Body of pancreas (tissue), 4 donors: Measurements from ENCODE around the gene PDE4A. TPM values are rescaled to one million over a fixed set of nuclear protein-coding genes. Genes with fewer than 3 reads are reported as not detected.

ENCODE experiments used
- ATAC-seq: fragments of 150-250 bp; one replicate; pipeline ENCODE4 v1.9.1; 2016
- DNase-seq, 4 donors: peaks; one replicate each; pipeline ENCODE4 v3.0.0-alpha.2; 2019
- H3K27ac ChIP-seq, 4 donors: fragments of 200-600 bp; sonication (generic); 1 replicate in 3 of 4; 2 replicates in 1 of 4; pipeline versions ENCODE4 v1.5.1 to v1.6.1; 2016 to 2019; ENCODE audit warnings: mild to moderate bottlenecking in 1 of 4, mixed read lengths in 1 of 4, moderate library complexity in 1 of 4
- H3K27me3 ChIP-seq, 2 donors: fragments of 200-600 bp; sonication (generic); one replicate each; pipeline ENCODE4 v1.6.0; 2016; ENCODE audit warnings: mild to moderate bottlenecking in 1 of 2
- H3K36me3 ChIP-seq, 2 donors: fragments of 200-600 bp; sonication (generic); replicated peaks in 1 of 2; 2 replicates each; pipeline ENCODE4 v1.5.1; 2016; ENCODE audit warnings: low read depth in 2 of 2; ENCODE audit not compliant: insufficient read depth in 1 of 2
- H3K4me1 ChIP-seq: fragments of 200-600 bp; sonication (generic); one replicate; pipeline ENCODE4 v1.6.0; 2016
- H3K4me3 ChIP-seq, 2 donors: fragments of 200-600 bp; sonication (generic); 1 replicate in 1 of 2; 2 replicates in 1 of 2; pipeline ENCODE4 v1.5.1; 2016 to 2019
- H3K9me3 ChIP-seq, 3 donors: fragments of 200-600 bp; sonication (generic); 1 replicate in 2 of 3; 2 replicates in 1 of 3; pipeline ENCODE4 v1.5.1; 2016
- POLR2A ChIP-seq, 3 donors: fragments of 450-650 bp; IDR thresholded peaks; one replicate each; pipeline ENCODE4 v1.6.1; 2016; ENCODE audit warnings: antibody characterized with exemption in 3 of 3, mild to moderate bottlenecking in 2 of 3
- WGBS, 2 donors: methylation state at CpG; one replicate each; pipeline ENCODE4 v1.1.5; 2017; 5-methylcytosine and 5-hydroxymethylcytosine counted together
- intact Hi-C: fragments of 100-400 bp; cut with DNase I; formaldehyde crosslinking; loops from one replicate; pipeline ENCODE4 v1.15.1; 2023
- total RNA-seq, 2 donors: library from RNA; depleted of rRNA; stranded (reverse); fragments of >200 nt; gene quantifications; one replicate each; pipeline ENCODE4 v1.1.0, GENCODE V29; 2016
- TF ChIP-seq, protein P1 (sequence below), 7 experiments: fragments of 450-650 bp in 4 of 7; fragments of 200-600 bp in 3 of 7; sonication (generic) in 3 of 7; IDR thresholded peaks; one replicate each; pipeline ENCODE4 v1.5.1; 2016 to 2019; ENCODE audit warnings: antibody characterized with exemption in 7 of 7

Gene PDE4A
- total RNA-seq, 2 donors from 2014 or later, result 8.8 to 17.1 TPM

DNA sequence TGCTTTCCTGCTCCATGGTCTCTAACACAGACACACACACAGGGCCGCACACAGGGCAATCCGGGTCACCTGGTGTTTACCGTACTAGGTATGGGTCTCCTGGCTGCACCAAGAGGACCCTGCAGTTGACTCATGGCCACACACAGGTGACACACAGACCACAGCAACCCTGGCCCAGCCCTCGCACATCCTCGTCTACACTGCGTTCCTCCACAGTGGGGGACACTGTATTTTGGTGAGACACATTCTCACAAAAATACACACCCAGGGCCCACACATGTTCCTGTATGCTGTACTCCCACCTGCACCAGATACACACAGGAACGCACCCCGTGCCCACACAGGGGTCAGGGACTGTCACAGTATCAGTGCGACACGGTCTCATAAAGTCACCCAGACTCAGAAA, 12.8 kb downstream of the PDE4A start:
- TF ChIP-seq, protein P1, sequence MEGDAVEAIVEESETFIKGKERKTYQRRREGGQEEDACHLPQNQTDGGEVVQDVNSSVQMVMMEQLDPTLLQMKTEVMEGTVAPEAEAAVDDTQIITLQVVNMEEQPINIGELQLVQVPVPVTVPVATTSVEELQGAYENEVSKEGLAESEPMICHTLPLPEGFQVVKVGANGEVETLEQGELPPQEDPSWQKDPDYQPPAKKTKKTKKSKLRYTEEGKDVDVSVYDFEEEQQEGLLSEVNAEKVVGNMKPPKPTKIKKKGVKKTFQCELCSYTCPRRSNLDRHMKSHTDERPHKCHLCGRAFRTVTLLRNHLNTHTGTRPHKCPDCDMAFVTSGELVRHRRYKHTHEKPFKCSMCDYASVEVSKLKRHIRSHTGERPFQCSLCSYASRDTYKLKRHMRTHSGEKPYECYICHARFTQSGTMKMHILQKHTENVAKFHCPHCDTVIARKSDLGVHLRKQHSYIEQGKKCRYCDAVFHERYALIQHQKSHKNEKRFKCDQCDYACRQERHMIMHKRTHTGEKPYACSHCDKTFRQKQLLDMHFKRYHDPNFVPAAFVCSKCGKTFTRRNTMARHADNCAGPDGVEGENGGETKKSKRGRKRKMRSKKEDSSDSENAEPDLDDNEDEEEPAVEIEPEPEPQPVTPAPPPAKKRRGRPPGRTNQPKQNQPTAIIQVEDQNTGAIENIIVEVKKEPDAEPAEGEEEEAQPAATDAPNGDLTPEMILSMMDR (IDR thresholded peaks at IDR 0.05), result no peak
- TF ChIP-seq POLR2A (IDR thresholded peaks at IDR 0.05), result no peak
- no peak overlapping the region for H3K4me3 ChIP-seq
- peak in 2 of 4 donors; percentile 41 to 58 for DNase-seq
- 32 to 41% methylated on average over 6 to 10 of the region's 10 CpGs for WGBS, 2 donors
- H3K36me3 ChIP-seq, result no peaks in the 10 kb centered on the region
- no peaks in the 10 kb centered on the region for H3K27me3 ChIP-seq
- no peaks in the 10 kb centered on the region for H3K9me3 ChIP-seq
- H3K27ac ChIP-seq, result peak overlapping the region; percentile 69 to 85 (median 78)
- peak; percentile 2 for ATAC-seq
- peaks cover 37% of the 10 kb centered on the region for H3K4me1 ChIP-seq
- intact Hi-C loops, result no loop called here

DNA sequence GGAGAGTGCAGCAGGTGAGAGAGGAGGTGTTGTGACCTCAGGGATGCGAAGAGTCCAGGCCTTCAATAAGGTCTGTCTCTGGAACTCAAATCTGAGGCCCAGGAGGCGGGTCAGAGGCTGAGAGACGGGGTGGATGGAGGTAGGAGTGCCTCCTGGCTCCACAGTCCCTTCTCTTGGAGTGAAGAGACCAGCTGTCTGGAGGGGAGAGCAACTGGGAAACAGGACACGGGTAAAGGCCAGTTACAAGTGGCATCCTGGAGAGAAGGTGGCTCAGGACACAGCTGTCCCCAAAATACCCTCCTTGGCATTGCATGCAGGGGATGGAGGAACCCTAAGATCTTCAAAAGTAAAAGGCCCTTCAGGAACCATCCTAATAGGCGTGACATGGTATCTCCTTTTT, 19.2 kb downstream of the PDE4A start:
- H3K27ac ChIP-seq, result no peak overlapping the region
- WGBS, 2 donors, result 88 to 91% methylated on average over 5 of the region's 5 CpGs
- H3K36me3 ChIP-seq, result no peaks in the 10 kb centered on the region

DNA sequence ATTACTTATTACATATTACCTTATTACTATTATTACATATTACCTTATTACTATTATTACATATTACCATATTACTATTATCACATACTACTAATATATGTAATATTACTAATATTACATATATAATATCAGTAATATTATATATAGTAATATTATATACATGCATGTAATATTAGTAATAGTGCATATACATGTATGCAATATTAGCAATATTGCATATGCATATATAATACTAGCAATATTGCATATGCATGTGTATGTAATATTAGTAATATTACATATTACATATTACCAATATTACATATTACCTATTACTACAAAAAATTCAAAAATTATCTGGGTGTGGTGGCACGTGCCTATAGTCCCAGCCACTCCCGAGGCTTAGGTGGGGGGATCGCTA, 22.4 kb downstream of the PDE4A start:
- Histone ChIP-seq H3K27me3 (no peaks in the 10 kb centered on the region), H3K27ac (no peak overlapping the region), H3K36me3 (no peaks in the 10 kb centered on the region), H3K4me3 (no peak overlapping the region), H3K9me3 (no peaks in the 10 kb centered on the region), H3K4me1 (no peaks in the 10 kb centered on the region)
- 93 to 97% methylated on average over 3 of the region's 3 CpGs for WGBS, 2 donors
- intact Hi-C loops, result no loop called here
- TF ChIP-seq, protein P1 (IDR thresholded peaks at IDR 0.05), result no peak
- no peak for TF ChIP-seq POLR2A (IDR thresholded peaks at IDR 0.05)
- no peak for DNase-seq
- ATAC-seq, result no peak

More for the DNA sequence above, 19.2 kb downstream of the PDE4A start:
- ATAC-seq (no peak), DNase-seq (no peak)
- Histone ChIP-seq H3K4me1 (no peaks in the 10 kb centered on the region), H3K4me3 (no peak overlapping the region), H3K27me3 (no peaks in the 10 kb centered on the region), H3K9me3 (no peaks in the 10 kb centered on the region)
- no peak for TF ChIP-seq POLR2A (IDR thresholded peaks at IDR 0.05)
- TF ChIP-seq, protein P1 (IDR thresholded peaks at IDR 0.05), result no peak
- intact Hi-C loops, result no loop called here

DNA sequence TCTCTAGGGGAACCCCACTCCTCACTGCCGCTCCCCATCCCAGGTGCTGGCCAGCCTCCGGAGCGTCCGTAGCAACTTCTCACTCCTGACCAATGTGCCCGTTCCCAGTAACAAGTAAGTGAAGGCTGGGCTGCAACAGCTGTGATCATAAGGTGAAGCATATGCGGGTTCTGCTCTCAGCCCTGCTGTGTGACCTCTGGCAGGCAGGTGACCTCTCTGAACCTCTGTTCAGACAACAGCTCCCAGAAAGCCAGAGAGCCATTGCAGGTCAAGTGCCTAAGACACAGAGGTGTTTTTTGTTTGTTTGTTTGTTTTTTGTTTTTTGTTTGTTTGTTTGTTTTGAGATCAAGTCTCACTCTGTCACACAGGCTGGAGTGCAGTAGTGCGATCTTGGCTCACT, 28.7 kb downstream of the PDE4A start:
- Histone ChIP-seq H3K4me1 (no peaks in the 10 kb centered on the region), H3K27me3 (no peaks in the 10 kb centered on the region), H3K9me3 (no peaks in the 10 kb centered on the region), H3K27ac (no peak overlapping the region), H3K4me3 (no peak overlapping the region), H3K36me3 (peaks cover 0 to 1% of the 10 kb centered on the region in 2 donors)
- DNase-seq (no peak), ATAC-seq (no peak)
- TF ChIP-seq POLR2A (IDR thresholded peaks at IDR 0.05), result no peak
- TF ChIP-seq, protein P1 (IDR thresholded peaks at IDR 0.05), result no peak
- intact Hi-C loops, result no loop called here
- WGBS, 2 donors, result 86 to 96% methylated on average over 3 to 7 of the region's 7 CpGs

DNA sequence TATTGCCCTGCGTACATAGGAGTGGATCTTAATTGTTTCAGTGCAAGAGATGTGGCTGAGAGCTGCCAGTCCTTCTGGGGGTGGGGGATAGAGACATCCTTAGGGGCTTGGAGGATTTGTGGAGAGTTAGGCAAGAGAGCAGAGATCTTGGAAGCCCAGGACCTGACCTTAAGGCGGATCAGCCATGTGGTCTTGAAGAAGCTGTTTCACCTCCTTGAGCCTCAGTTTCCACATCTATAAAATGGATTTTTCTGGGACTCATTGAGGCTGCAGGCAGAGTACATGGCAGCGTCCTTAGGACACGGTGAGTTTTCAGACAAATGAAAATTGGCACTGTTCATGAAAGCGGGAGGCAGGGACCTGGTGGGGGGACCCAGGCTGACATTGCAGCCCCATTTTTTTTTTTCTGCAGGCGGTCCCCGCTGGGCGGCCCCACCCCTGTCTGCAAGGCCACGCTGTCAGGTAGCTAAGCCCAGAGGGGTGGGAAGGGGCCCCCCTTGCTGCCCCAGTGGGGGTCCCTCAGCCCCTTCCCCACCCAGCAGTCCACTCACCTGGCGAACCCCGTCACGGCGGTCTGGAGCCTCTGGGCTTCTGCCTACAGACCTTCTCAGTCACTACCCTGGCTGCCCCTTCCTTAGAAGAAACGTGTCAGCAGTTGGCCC, 30.0 kb downstream of the PDE4A start:
- WGBS, 2 donors, result 94% methylated on average over 8 to 14 of the region's 14 CpGs
- no peak for TF ChIP-seq POLR2A (IDR thresholded peaks at IDR 0.05)
- TF ChIP-seq, protein P1 (IDR thresholded peaks at IDR 0.05), result no peak
- intact Hi-C loops, result no loop called here
- H3K9me3 ChIP-seq, result no peaks in the 10 kb centered on the region
- H3K27ac ChIP-seq, result no peak overlapping the region
- H3K4me3 ChIP-seq, result no peak overlapping the region
- no peaks in the 10 kb centered on the region for H3K4me1 ChIP-seq
- ATAC-seq (no peak), DNase-seq (no peak)
- H3K27me3 ChIP-seq, result no peaks in the 10 kb centered on the region
- H3K36me3 ChIP-seq, result peaks cover 0 to 1% of the 10 kb centered on the region in 2 donors
